Naive B cell (primary cell): ENCODE data around the gene PIK3IP1. TPM values are rescaled to one million over a fixed set of nuclear protein-coding genes. Genes with fewer than 3 reads are reported as not detected.
"Not testable (repeated sequence)": the region's sequence is repeated elsewhere in the genome, so short reads cannot be mapped to it uniquely, and the experiment has no call there.

Experiments
- ATAC-seq, 2 donors: fragments of 150-1000 bp; cut with Tn5 transposase; 2 replicates each; pipeline ENCODE4 v1.10.0; 2021; ENCODE audit warnings: low read depth in 2 of 2, mild to moderate bottlenecking in 2 of 2, moderate library complexity in 2 of 2
- DNase-seq: peaks from one replicate; pipeline ENCODE4 v3.0.0; 2022
- H3K27ac Mint-ChIP-seq, 6 donors: one replicate each; pipeline ENCODE4 v1.8.0; 2020 to 2022; ENCODE audit warnings: mild to moderate bottlenecking in 6 of 6, mixed read lengths in 6 of 6, moderate library complexity in 5 of 6, inconsistent platforms in 2 of 6
- H3K27me3 Mint-ChIP-seq, 3 donors: one replicate each; pipeline ENCODE4 v1.8.0; 2021 to 2022; ENCODE audit warnings: mixed read lengths in 3 of 3, mild to moderate bottlenecking in 1 of 3
- H3K36me3 Mint-ChIP-seq, 2 donors: one replicate each; pipeline ENCODE4 v1.8.0; 2020 to 2022; ENCODE audit warnings: mixed read lengths in 2 of 2, inconsistent platforms in 1 of 2, mild to moderate bottlenecking in 1 of 2
- H3K4me1 Mint-ChIP-seq, 3 donors: one replicate each; pipeline ENCODE4 v1.8.0; 2020 to 2022; ENCODE audit warnings: mixed read lengths in 3 of 3, inconsistent platforms in 1 of 3, mild to moderate bottlenecking in 1 of 3, moderate library complexity in 1 of 3
- H3K4me3 Mint-ChIP-seq, 8 donors: one replicate each; pipeline ENCODE4 v1.8.0; 2020 to 2022; ENCODE audit warnings: mild to moderate bottlenecking in 8 of 8, mixed read lengths in 8 of 8, moderate library complexity in 8 of 8, inconsistent platforms in 2 of 8
- H3K9me3 Mint-ChIP-seq, 7 donors: one replicate each; pipeline ENCODE4 v1.8.0; 2020 to 2022; ENCODE audit warnings: mixed read lengths in 7 of 7, mild to moderate bottlenecking in 5 of 7, inconsistent platforms in 2 of 7, moderate library complexity in 1 of 7
- polyA plus RNA-seq, 6 donors: library from polyadenylated mRNA; unstranded; fragments of 300-500 nt; fragmentation: Illumina TruSeq; gene quantifications; one replicate each; pipeline ENCODE4 v1.2.3, GENCODE V29; 2021; ENCODE audit warnings: low read depth in 6 of 6

Gene PIK3IP1
- polyA plus RNA-seq, 6 donors from 2014 or later = 107 to 235 (median 181) TPM

- ATAC-seq (no peak), DNase-seq (no peak)
- H3K36me3 Mint-ChIP-seq = no peaks in the 10 kb centered on the region
- H3K4me3 Mint-ChIP-seq = peak overlapping the region in 2 of 8 donors; percentile 71 to 83
- peaks cover 7 to 11% (median 10%) of the 10 kb centered on the region in 3 donors for H3K4me1 Mint-ChIP-seq
- H3K9me3 Mint-ChIP-seq = no peaks in the 10 kb centered on the region
- H3K27me3 Mint-ChIP-seq = no peaks in the 10 kb centered on the region
- H3K27ac Mint-ChIP-seq = peak overlapping the region in 2 of 6 donors; percentile 32 to 60
Observed at GRCh38 chr22:31247726-31248125, 44.6 kb downstream of the PIK3IP1 start.

- Mint-ChIP-seq H3K36me3 (no peaks in the 10 kb centered on the region), H3K4me3 (no peak overlapping the region), H3K27me3 (no peaks in the 10 kb centered on the region), H3K27ac (no peak overlapping the region), H3K4me1 (peaks cover 7 to 11% (median 10%) of the 10 kb centered on the region in 3 donors), H3K9me3 (no peaks in the 10 kb centered on the region)
- ATAC-seq (no peak), DNase-seq (no peak)
Observed at GRCh38 chr22:31246687-31247086, 45.6 kb downstream of the PIK3IP1 start.

DNA sequence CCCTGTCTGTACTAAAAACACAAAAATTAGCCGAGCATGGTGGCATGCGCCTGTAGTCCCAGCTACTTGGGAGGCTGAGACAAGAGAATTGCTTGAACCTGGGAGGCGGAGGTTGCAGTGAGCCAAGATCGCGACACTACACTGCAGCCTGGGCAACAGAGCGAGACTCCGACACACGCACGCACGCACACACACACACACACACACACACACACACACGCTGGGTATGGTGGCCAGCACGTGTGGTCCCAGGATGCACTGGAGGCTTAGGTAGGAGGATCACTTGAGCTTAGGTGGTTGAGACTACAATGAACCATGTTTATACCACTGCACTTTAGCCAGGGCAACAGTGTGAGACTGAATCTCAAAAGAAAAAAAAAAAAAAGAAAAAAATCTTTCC, 46.3 kb downstream of the PIK3IP1 start:
- DNase-seq, H3K9me3 Mint-ChIP-seq, H3K4me3 Mint-ChIP-seq, H3K27ac Mint-ChIP-seq, H3K36me3 Mint-ChIP-seq, H3K27me3 Mint-ChIP-seq, ATAC-seq: not testable (repeated sequence)
- H3K4me1 Mint-ChIP-seq = peaks cover 10 to 11% (median 11%) of the 10 kb centered on the region in 3 donors

DNA sequence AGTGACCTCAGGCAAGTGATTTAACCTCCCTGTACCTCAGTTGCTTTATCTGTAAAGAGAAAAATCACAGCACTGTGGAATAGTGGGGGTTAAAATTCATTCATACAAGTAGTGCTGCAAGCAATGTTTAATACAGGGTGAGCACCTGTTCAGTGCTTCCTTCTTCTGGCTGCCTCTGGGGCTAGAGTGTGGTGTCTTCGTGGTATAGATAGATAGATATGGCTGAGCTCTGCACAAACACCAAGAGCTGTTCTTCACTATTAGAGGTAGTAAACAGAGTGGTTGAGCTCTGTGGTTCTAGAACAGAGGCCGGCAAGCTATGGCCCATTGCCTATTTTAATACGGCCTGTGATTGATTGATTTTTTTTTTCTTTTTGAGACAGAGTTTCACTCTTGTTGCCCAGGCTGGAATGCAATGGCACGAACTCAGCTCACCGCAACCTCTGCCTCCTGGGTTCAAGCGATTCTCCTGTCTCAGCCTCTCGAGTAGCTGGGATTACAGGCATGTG, 47.3 kb downstream of the PIK3IP1 start:
- Mint-ChIP-seq H3K4me3 (no peak overlapping the region), H3K36me3 (no peaks in the 10 kb centered on the region), H3K9me3 (no peaks in the 10 kb centered on the region), H3K4me1 (peaks cover 10 to 11% (median 11%) of the 10 kb centered on the region in 3 donors), H3K27me3 (no peaks in the 10 kb centered on the region), H3K27ac (no peak overlapping the region)
- no peak for DNase-seq
- no peak for ATAC-seq

DNA sequence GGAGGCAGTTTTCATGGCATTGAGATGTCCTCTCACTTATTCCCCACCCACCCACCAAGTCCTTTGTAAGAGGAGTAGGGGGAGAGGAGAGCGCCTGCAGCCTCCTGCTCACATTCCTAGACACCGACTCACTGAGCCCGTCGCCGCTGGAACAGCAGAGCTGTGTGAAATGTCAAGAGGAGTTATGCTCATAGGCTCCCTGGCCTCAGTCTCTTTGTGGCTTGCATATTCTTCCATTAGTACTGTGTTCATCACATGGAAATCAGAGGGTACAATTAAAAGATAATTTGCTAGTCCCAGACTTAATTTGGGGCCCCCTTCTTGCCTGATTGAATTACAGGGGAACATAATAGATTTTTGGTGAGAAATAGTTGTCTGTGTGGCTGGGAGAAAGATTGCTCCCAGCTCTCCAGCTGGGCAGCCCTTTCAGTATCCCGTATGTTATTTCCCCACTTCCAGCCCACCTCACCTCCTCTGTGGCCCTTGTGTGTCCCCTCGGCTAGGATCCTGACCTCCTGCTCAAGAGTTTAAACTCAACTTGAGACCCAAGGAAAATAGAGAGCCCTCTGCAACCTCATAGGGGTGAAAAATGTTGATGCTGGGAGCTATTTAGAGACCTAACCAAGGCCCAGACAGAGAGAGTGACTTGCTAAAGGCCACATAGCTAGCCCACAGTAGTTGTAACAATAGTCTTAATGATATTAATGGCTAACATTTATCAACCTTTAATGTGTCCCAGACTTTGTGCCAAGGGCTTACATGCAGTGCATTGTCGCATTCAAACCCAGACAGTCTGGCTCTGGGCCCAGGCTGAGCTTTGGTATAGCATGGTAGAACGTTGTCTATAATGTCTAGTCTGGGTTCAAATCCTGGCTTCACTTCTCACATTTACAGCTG, 48.0 kb downstream of the PIK3IP1 start:
- Mint-ChIP-seq H3K36me3 (no peaks in the 10 kb centered on the region), H3K27ac (no peak overlapping the region), H3K27me3 (no peaks in the 10 kb centered on the region), H3K4me3 (no peak overlapping the region), H3K4me1 (peaks cover 10 to 11% (median 11%) of the 10 kb centered on the region in 3 donors), H3K9me3 (no peaks in the 10 kb centered on the region)
- no peak for DNase-seq
- no peak for ATAC-seq

DNA sequence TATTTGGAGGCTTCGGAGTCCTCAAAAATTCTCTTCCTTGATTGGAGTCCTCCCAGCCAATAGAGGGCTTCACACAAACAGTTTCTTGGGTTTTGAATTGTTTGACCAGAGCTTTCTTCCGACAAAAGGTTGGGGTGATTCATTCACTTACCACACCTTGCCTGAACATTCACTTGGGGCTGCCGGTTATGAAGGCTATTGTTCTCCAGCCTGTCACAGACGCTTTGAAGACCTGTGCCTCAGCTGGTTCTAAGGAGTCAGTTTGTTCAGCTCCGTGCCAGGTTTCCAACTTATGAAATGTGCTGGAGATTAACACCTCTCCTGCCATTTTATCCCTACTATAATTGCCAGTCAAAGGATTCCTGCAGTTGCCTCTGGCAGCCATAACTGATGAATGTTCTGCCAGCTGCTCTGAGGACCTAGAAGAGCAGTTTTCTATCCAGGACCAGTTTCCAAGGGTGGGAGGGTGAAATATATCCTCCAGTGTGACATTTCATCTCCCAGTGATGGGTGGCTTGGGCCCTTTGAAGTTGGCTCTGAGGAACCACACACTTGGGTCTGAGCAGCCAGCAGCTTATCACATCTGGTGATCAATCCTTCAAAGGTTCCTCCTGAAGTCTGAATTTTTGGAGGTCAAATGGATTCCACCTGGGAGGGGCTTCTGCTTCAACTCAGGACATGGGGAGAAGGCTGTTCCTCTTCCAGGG, 48.8 kb downstream of the PIK3IP1 start:
- DNase-seq (no peak), ATAC-seq (no peak)
- no peak overlapping the region for H3K27ac Mint-ChIP-seq
- no peaks in the 10 kb centered on the region for H3K27me3 Mint-ChIP-seq
- no peaks in the 10 kb centered on the region for H3K9me3 Mint-ChIP-seq
- H3K36me3 Mint-ChIP-seq = no peaks in the 10 kb centered on the region
- H3K4me1 Mint-ChIP-seq = peaks cover 9 to 11% (median 11%) of the 10 kb centered on the region in 3 donors
- no peak overlapping the region for H3K4me3 Mint-ChIP-seq

- Mint-ChIP-seq H3K27me3 (no peaks in the 10 kb centered on the region), H3K4me3 (no peak overlapping the region), H3K36me3 (no peaks in the 10 kb centered on the region), H3K27ac (no peak overlapping the region), H3K4me1 (peaks cover 0 to 12% (median 6%) of the 10 kb centered on the region in 3 donors), H3K9me3 (no peaks in the 10 kb centered on the region)
- DNase-seq (no peak), ATAC-seq (no peak)
Observed at GRCh38 chr22:31241936-31242335, 50.4 kb downstream of the PIK3IP1 start.

GRCh38 chr22:31241200-31241599, 51.1 kb downstream of the PIK3IP1 start:
- DNase-seq (no peak), ATAC-seq (no peak)
- Mint-ChIP-seq H3K4me1 (peaks cover 0 to 10% (median 4%) of the 10 kb centered on the region in 3 donors), H3K4me3 (no peak overlapping the region), H3K27ac (peak overlapping the region in 1 of 6 donors; percentile 67), H3K9me3 (no peaks in the 10 kb centered on the region), H3K36me3 (no peaks in the 10 kb centered on the region), H3K27me3 (no peaks in the 10 kb centered on the region)

GRCh38 chr22:31239771-31240370, 52.4 kb downstream of the PIK3IP1 start:
- H3K4me3 Mint-ChIP-seq = no peak overlapping the region
- no peak for DNase-seq
- peak overlapping the region in 2 of 6 donors; percentile 58 to 83 for H3K27ac Mint-ChIP-seq
- H3K36me3 Mint-ChIP-seq = no peaks in the 10 kb centered on the region
- no peak for ATAC-seq
- peaks cover 0 to 10% (median 4%) of the 10 kb centered on the region in 3 donors for H3K4me1 Mint-ChIP-seq
- no peaks in the 10 kb centered on the region for H3K27me3 Mint-ChIP-seq
- H3K9me3 Mint-ChIP-seq = no peaks in the 10 kb centered on the region

GRCh38 chr22:31238057-31238456, 54.2 kb downstream of the PIK3IP1 start:
- Mint-ChIP-seq H3K9me3 (no peaks in the 10 kb centered on the region), H3K27me3 (no peaks in the 10 kb centered on the region), H3K36me3 (peaks cover 0 to 6% of the 10 kb centered on the region in 2 donors), H3K27ac (no peak overlapping the region), H3K4me3 (no peak overlapping the region), H3K4me1 (peaks cover 6 to 15% (median 8%) of the 10 kb centered on the region in 3 donors)
- DNase-seq (no peak), ATAC-seq (no peak)

- H3K36me3 Mint-ChIP-seq, DNase-seq, H3K27me3 Mint-ChIP-seq, ATAC-seq, H3K9me3 Mint-ChIP-seq, H3K27ac Mint-ChIP-seq: not testable (repeated sequence)
- H3K4me3 Mint-ChIP-seq = peak overlapping the region in 1 of 8 donors; percentile 59
- peaks cover 4 to 19% (median 7%) of the 10 kb centered on the region in 3 donors for H3K4me1 Mint-ChIP-seq
Observed at GRCh38 chr22:31236044-31236443, 56.2 kb downstream of the PIK3IP1 start.

DNA sequence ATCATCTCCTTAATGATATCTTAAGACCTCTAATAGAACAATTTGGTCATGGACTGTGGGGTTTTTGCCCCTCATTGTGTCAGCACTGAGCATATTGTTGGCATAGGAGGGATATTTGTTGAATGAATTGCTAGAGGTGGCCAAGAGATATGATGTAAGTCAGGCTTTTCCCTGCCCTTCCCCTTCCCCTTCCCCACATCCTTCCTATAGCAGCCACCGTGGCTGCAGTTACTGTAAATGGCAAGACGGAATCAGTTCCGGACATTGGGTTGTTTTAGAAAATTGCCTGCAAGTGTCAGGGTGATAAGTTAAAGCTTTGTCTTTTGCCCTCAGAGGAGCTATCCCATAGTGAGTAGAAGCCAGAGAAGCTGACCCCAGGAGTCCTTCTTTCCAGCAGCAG, 57.2 kb downstream of the PIK3IP1 start:
- DNase-seq = no peak
- no peaks in the 10 kb centered on the region for H3K27me3 Mint-ChIP-seq
- no peaks in the 10 kb centered on the region for H3K9me3 Mint-ChIP-seq
- peaks cover 9 to 28% (median 10%) of the 10 kb centered on the region in 3 donors for H3K4me1 Mint-ChIP-seq
- H3K4me3 Mint-ChIP-seq = no peak overlapping the region
- H3K36me3 Mint-ChIP-seq = peaks cover 0 to 6% of the 10 kb centered on the region in 2 donors
- ATAC-seq = no peak
- H3K27ac Mint-ChIP-seq = peak overlapping the region in 3 of 6 donors; percentile 5 to 47 (median 47)

DNA sequence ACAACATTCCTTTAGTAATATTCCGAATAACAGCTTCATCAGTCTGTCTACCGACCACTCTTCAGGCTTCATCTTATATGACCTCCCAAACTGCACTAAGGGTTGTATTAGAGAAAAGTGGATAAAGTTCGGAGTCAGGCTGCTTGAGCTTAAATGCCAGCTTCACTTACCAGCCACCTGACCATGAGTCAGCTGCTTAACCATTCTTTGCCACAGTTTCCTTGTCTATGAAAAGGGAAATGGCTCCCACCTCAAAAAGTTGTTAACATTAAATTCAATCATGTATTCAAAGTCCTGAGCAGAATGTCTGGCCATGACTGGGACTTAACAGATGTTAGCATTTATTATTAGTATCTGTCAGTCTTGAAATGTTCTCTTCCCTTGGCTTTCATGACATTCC, 59.3 kb downstream of the PIK3IP1 start:
- H3K27ac Mint-ChIP-seq = no peak overlapping the region
- peaks cover 9 to 40% (median 20%) of the 10 kb centered on the region in 3 donors for H3K4me1 Mint-ChIP-seq
- H3K4me3 Mint-ChIP-seq = no peak overlapping the region
- ATAC-seq (no peak), DNase-seq (no peak)
- no peaks in the 10 kb centered on the region for H3K9me3 Mint-ChIP-seq
- H3K27me3 Mint-ChIP-seq = no peaks in the 10 kb centered on the region
- peaks cover 0 to 6% of the 10 kb centered on the region in 2 donors for H3K36me3 Mint-ChIP-seq
